B cell (primary cell): ENCODE measurements around the gene ITPR3. TPM values are rescaled to one million over a fixed set of nuclear protein-coding genes. Genes with fewer than 3 reads are reported as not detected.

Source experiments
- ATAC-seq: fragments of 200-7000 bp; cut with Tn5 transposase; one replicate; pipeline ENCODE4 v1.10.0; 2021; ENCODE audit warnings: low read depth, mild to moderate bottlenecking, moderate number of reproducible peaks, moderate library complexity
- CTCF ChIA-PET: fragments of 350-600 bp; sonication (Branson Sonifier 250); formaldehyde crosslinking; loops from one replicate; lab custom pipeline; 2021; ENCODE audit warnings: antibody characterized with exemption, inconsistent platforms; lab: Charles Lee
- POLR2A ChIA-PET: fragments of 350-600 bp; sonication (Branson Sonifier 250); formaldehyde crosslinking; loops from one replicate; lab custom pipeline; 2021; ENCODE audit warnings: antibody characterized with exemption; lab: Charles Lee
- DNase-seq: peaks from one replicate; pipeline ENCODE4 v3.0.0; 2013
- H2AFZ ChIP-seq: 2 replicates; pipeline ENCODE4 v1.6.1; 2012; ENCODE audit warnings: mild to moderate bottlenecking, low read depth, low read length; ENCODE audit not compliant: insufficient read depth, poor library complexity, severe bottlenecking
- H3K27ac ChIP-seq, 2 donors: 1 replicate in 1 of 2; 2 replicates in 1 of 2; pipeline ENCODE4 v1.5.1; 2012 to 2013; ENCODE audit warnings: low read length in 2 of 2, mild to moderate bottlenecking in 2 of 2, moderate library complexity in 1 of 2
- H3K27me3 ChIP-seq, 4 experiments: fragments of 200-600 bp in 1 of 4; sonication (generic) in 1 of 4; replicated peaks in 1 of 4; 1 replicate in 2 of 4; 2 replicates in 2 of 4; pipeline versions ENCODE4 v1.6.1 to v1.7.0; 2013 to 2016; ENCODE audit warnings: low read length in 3 of 4, mild to moderate bottlenecking in 2 of 4, mixed read lengths in 1 of 4, moderate library complexity in 1 of 4; ENCODE audit not compliant: insufficient read depth in 4 of 4, control insufficient read depth in 3 of 4; ENCODE audit errors: control extremely low read depth in 1 of 4
- H3K36me3 ChIP-seq, 2 experiments: replicated peaks in 1 of 2; 1 replicate in 1 of 2; 2 replicates in 1 of 2; pipeline versions ENCODE4 v1.6.1 to v1.7.1; 2013; ENCODE audit warnings: low read length in 1 of 2; ENCODE audit not compliant: insufficient read depth in 2 of 2, control insufficient read depth in 1 of 2; ENCODE audit errors: control extremely low read depth in 1 of 2, extremely low read depth in 1 of 2
- H3K4me1 ChIP-seq, 2 donors: fragments of 200-600 bp in 1 of 2; sonication (generic) in 1 of 2; 1 replicate in 1 of 2; 2 replicates in 1 of 2; pipeline versions ENCODE4 v1.5.1 to v1.6.1; 2013 to 2017; ENCODE audit warnings: low read length in 2 of 2; ENCODE audit not compliant: control insufficient read depth in 2 of 2, insufficient read depth in 2 of 2
- H3K4me2 ChIP-seq: replicated peaks from 2 replicates; pipeline ENCODE3; 2012; ENCODE audit warnings: mild to moderate bottlenecking, low read depth, low read length; ENCODE audit not compliant: poor library complexity, severe bottlenecking
- H3K4me3 ChIP-seq, 5 experiments: fragments of 200-600 bp in 1 of 5; sonication (generic) in 1 of 5; 1 replicate in 3 of 5; 2 replicates in 2 of 5; pipeline versions ENCODE4 v1.5.1 to v1.7.0; 2011 to 2016; ENCODE audit warnings: low read length in 4 of 5, mild to moderate bottlenecking in 4 of 5, low read depth in 2 of 5, control low read depth in 1 of 5, moderate library complexity in 1 of 5; ENCODE audit not compliant: insufficient read depth in 1 of 5; ENCODE audit errors: control extremely low read depth in 1 of 5, extremely low read depth in 1 of 5
- H3K79me2 ChIP-seq: fragments of 200-600 bp; sonication (generic); one replicate; pipeline ENCODE4 v1.6.0; 2016; ENCODE audit warnings: low read length; ENCODE audit not compliant: control insufficient read depth, insufficient read depth
- H3K9ac ChIP-seq: fragments of 200-600 bp; sonication (generic); 2 replicates; pipeline ENCODE4 v1.6.1; 2017; ENCODE audit warnings: mild to moderate bottlenecking, low read length, moderate library complexity
- H3K9me3 ChIP-seq, 3 donors: one replicate each; pipeline versions ENCODE4 v1.6.1 to v1.7.1; 2013; ENCODE audit warnings: low read length in 2 of 3; ENCODE audit not compliant: control insufficient read depth in 2 of 3, insufficient read depth in 1 of 3; ENCODE audit errors: control extremely low read depth in 1 of 3
- H4K20me1 ChIP-seq: 2 replicates; pipeline ENCODE4 v1.6.0; 2012; ENCODE audit warnings: mild to moderate bottlenecking, low read length; ENCODE audit not compliant: insufficient read depth, control insufficient read depth, poor library complexity, severe bottlenecking
- H3K27ac Mint-ChIP-seq: one replicate; pipeline ENCODE4 v1.8.0; 2021; ENCODE audit warnings: mixed read lengths
- H3K27me3 Mint-ChIP-seq: one replicate; pipeline ENCODE4 v1.8.0; 2021; ENCODE audit warnings: mixed read lengths
- H3K4me1 Mint-ChIP-seq: one replicate; pipeline ENCODE4 v1.8.0; 2021; ENCODE audit warnings: mixed read lengths
- H3K4me3 Mint-ChIP-seq: one replicate; pipeline ENCODE4 v1.8.0; 2021; ENCODE audit warnings: mixed read lengths
- H3K9me3 Mint-ChIP-seq: one replicate; pipeline ENCODE4 v1.8.0; 2022; ENCODE audit warnings: mixed read lengths; ENCODE audit not compliant: insufficient read depth
- CTCF ChIP-seq: fragments of 200-600 bp; IDR thresholded peaks from one replicate; pipeline ENCODE4 v1.8.0; 2022; ENCODE audit warnings: antibody characterized with exemption, mild to moderate bottlenecking
- EZH2 ChIP-seq: IDR thresholded peaks from 2 replicates; pipeline ENCODE4 v1.6.1; 2012; ENCODE audit warnings: borderline replicate concordance, low read depth, mild to moderate bottlenecking, moderate library complexity, low read length; ENCODE audit not compliant: insufficient read depth, poor library complexity, severe bottlenecking
- WGBS: methylation state at CpG from one replicate; pipeline ENCODE4 v1.1.5; 2013; ENCODE audit warnings: missing lambda C conversion rate; ENCODE audit not compliant: insufficient coverage; 5-methylcytosine and 5-hydroxymethylcytosine counted together
- intact Hi-C: fragments of 100-400 bp; cut with micrococcal nuclease; formaldehyde crosslinking; loops from one replicate; pipeline ENCODE4 v1.10.0; 2022
- polyA plus RNA-seq: library from polyadenylated mRNA; depleted of rRNA; stranded (reverse); fragments of >200 nt; gene quantifications from 2 replicates; pipeline ENCODE4 v1.2.3, GENCODE V29; 2012
- total RNA-seq, 2 donors: library from RNA; stranded (reverse); fragments of 120-200 nt in 1 of 2; gene quantifications; 1 replicate in 1 of 2; 2 replicates in 1 of 2; pipeline versions ENCODE4 v1.2.3 to v1.2.4, GENCODE V29; 2013 to 2022

The ITPR3 gene
- total and polyA plus RNA-seq, 2 donors (not counting 1 experiment from before 2014, with no cell fraction given), result 61.9 to 67.6 TPM

- ATAC-seq, result no peak
- Histone ChIP-seq H3K4me2 (no peak overlapping the region), H3K4me1 (no peaks in the 10 kb centered on the region), H2AFZ (no peak overlapping the region), H3K9ac (no peak overlapping the region), H3K27ac (no peak overlapping the region), H3K79me2 (peaks cover 73% of the 10 kb centered on the region), H4K20me1 (peaks cover 71% of the 10 kb centered on the region), H3K9me3 (no peaks in the 10 kb centered on the region), H3K27me3 (no peaks in the 10 kb centered on the region), H3K36me3 (peaks cover 0 to 30% of the 10 kb centered on the region in 2 experiments), H3K4me3 (no peak overlapping the region)
- 97% methylated on average over 5 of the region's 7 CpGs for WGBS
- POLR2A ChIA-PET, result no interaction called here
- DNase-seq, result no peak
- Mint-ChIP-seq H3K27ac (no peak overlapping the region), H3K4me1 (peaks cover 12% of the 10 kb centered on the region), H3K27me3 (no peaks in the 10 kb centered on the region), H3K9me3 (no peaks in the 10 kb centered on the region), H3K4me3 (no peak overlapping the region)
- TF ChIP-seq EZH2 (no peak), CTCF (no peak)
- CTCF ChIA-PET, result no interaction called here
- intact Hi-C loops, result no loop called here
Observed at GRCh38 chr6:33641602-33642001, 20.5 kb downstream of the ITPR3 start.

- Histone ChIP-seq H4K20me1 (peaks cover 58% of the 10 kb centered on the region), H3K79me2 (peaks cover 72% of the 10 kb centered on the region), H3K4me1 (no peaks in the 10 kb centered on the region), H2AFZ (no peak overlapping the region), H3K4me2 (no peak overlapping the region), H3K27me3 (no peaks in the 10 kb centered on the region), H3K27ac (no peak overlapping the region), H3K9me3 (no peaks in the 10 kb centered on the region), H3K36me3 (peaks cover 0 to 28% of the 10 kb centered on the region in 2 experiments), H3K4me3 (no peak overlapping the region), H3K9ac (no peak overlapping the region)
- TF ChIP-seq EZH2 (no peak), CTCF (no peak)
- 100% methylated on average over 3 of the region's 4 CpGs for WGBS
- Mint-ChIP-seq H3K27me3 (no peaks in the 10 kb centered on the region), H3K4me3 (no peak overlapping the region), H3K27ac (no peak overlapping the region), H3K9me3 (no peaks in the 10 kb centered on the region), H3K4me1 (peaks cover 8% of the 10 kb centered on the region)
- no peak for ATAC-seq
- DNase-seq, result no peak
- intact Hi-C loops, result no loop called here
- ChIA-PET CTCF (interaction anchor here (0.5 to 1.0 kb wide), 3 partner anchors 53 to 119 kb away, joined by 3 read pairs; no protein-coding TSS in a partner anchor), POLR2A (no interaction called here)
Observed at GRCh38 chr6:33642897-33643296, 21.8 kb downstream of the ITPR3 start.
